ENCODE data around the gene TDRD10. TPM values are rescaled to one million over a fixed set of nuclear protein-coding genes. Genes with fewer than 3 reads are reported as not detected.
A peak's percentile ranks its signal among the peaks of the same experiment; 100 is the strongest.

Gene TDRD10
- total and polyA plus RNA-seq, 2 of the 8 experiments (the other 6 are each of a cell fraction or from before 2014, with no cell fraction given) = 0.15 to 0.27 TPM

DNA sequence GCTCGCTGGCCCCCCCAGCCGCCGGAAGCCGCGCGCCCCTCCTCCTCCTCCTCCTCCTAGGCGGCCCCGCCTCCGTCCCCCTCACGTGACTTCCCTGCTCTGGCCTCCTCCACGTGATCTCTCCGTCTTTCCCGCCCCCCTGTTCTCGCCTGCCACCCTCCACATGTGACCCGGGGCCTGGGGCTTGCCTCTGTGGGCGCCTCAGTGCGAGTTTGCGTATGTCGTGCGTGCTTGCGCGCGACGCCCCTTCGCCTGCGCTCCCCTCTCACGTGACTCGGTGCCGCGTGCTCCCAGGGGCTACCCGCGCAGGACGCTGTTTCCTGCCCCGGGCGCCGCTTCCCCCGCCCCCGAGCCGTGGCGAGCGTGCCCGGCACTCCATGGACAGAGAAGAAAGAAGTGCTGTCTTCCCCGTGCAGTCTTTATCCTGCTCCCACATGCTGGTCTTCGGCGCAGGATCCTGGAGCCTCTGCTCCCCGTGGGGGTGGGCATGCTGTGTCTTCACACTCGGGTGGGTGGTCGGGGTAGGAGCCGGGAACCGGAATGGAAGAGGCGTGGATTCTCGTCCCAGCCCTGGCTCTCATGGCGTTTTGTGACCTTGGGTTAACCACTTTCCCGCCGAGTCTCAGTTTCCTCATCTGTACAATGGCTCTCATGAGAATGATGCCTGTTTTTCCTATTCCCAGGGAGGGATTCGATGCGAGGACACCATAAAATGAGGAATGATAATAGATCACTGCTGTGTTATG, 56.9 kb downstream of the TDRD10 start:
- peak overlapping the region; percentile 87 for H4K8ac ChIP-seq (ENCODE audit: extremely low read depth, insufficient read depth, low read length)
- H3K4ac ChIP-seq (replicated peaks; ENCODE audit: insufficient read length, low read depth, low read length) = peak overlapping the region; percentile 54
- H2BK12ac ChIP-seq (ENCODE audit: low read depth, low read length) = peak overlapping the region; percentile 81
- H3K79me2 ChIP-seq (ENCODE audit: control insufficient read depth in 1 of 2, insufficient read depth in 2 of 2, low read length in 2 of 2) = peaks cover 7 to 31% of the 10 kb centered on the region in 2 experiments; a peak in 3 of 4 replicates
- H4K91ac ChIP-seq (replicated peaks; ENCODE audit: insufficient read length, low read length) = peak overlapping the region; percentile 95
- H3K27ac ChIP-seq (ENCODE audit: low read depth, low read length) = peak overlapping the region; percentile 25; the same call in 1 of the 2 replicates
- H4K5ac ChIP-seq (ENCODE audit: insufficient read length, low read depth, low read length) = peak overlapping the region; percentile 18
- peaks cover 10% of the 10 kb centered on the region for H3K23me2 ChIP-seq (ENCODE audit: low read depth, low read length)
- H2BK120ac ChIP-seq (replicated peaks; ENCODE audit: low read depth, low read length) = no peak overlapping the region
- H3K56ac ChIP-seq (replicated peaks; ENCODE audit: insufficient read length, low read depth, low read length) = peak overlapping the region; percentile 32
- DNase-seq (ENCODE audit: low read depth in 1 of 2, low spot score in 2 of 2) (peak; percentile 91 to 94), FAIRE-seq (no peak)
- peak overlapping the region; percentile 61 to 99 for H3K4me2 ChIP-seq (ENCODE audit: insufficient read depth in 1 of 2, low read depth in 2 of 2, low read length in 2 of 2)
- H3K9ac ChIP-seq (replicated peaks in 1 of 4; ENCODE audit: extremely low read depth in 1 of 4, low read depth in 3 of 4, low read length in 3 of 4) = peak overlapping the region in 3 of 4 experiments; percentile 1 to 36 (median 11); a peak in 2 of 7 replicates
- H4K20me1 ChIP-seq (replicated peaks in 1 of 2; ENCODE audit: control insufficient read depth in 1 of 2, insufficient read depth in 2 of 2, low read length in 2 of 2) = peaks cover 2 to 3% of the 10 kb centered on the region in 2 experiments
- H2AK5ac ChIP-seq (ENCODE audit: low read depth, low read length) = no peak overlapping the region
- H3K36me3 ChIP-seq (ENCODE audit: control insufficient read depth in 2 of 4, insufficient read depth in 4 of 4, low read length in 3 of 4) = peaks cover 8 to 20% (median 19%) of the 10 kb centered on the region in 4 experiments
- H3K79me1 ChIP-seq (ENCODE audit: low read depth, low read length) = peaks cover 6% of the 10 kb centered on the region
- H3K4me3 ChIP-seq (ENCODE audit: extremely low read depth in 1 of 4, insufficient read depth in 2 of 4, low read depth in 3 of 4, low read length in 4 of 4) = peak overlapping the region in 3 of 4 experiments; percentile 11 to 92 (median 54); a peak in 5 of 8 replicates
- no peak overlapping the region for H3K14ac ChIP-seq (ENCODE audit: insufficient read length)
- peak overlapping the region; percentile 71; the same call in 1 of the 2 replicates for H2BK5ac ChIP-seq (ENCODE audit: low read depth, low read length)
- 0 out of 2 replicates have a peak overlapping the region, but pooled peaks have one; percentile 35 for H2AFZ ChIP-seq (ENCODE audit: low read length)
- H3K27me3 ChIP-seq (replicated peaks in 1 of 4; ENCODE audit: control insufficient read depth in 3 of 4, extremely low read depth in 1 of 4, insufficient read depth in 3 of 4, low read length in 3 of 4) = no peaks in the 10 kb centered on the region
- H3K4me1 ChIP-seq (replicated peaks in 1 of 4; ENCODE audit: control insufficient read depth in 3 of 4, insufficient read depth in 4 of 4, low read length in 3 of 4) = peaks cover 5 to 14% (median 7%) of the 10 kb centered on the region in 4 experiments; a peak in 5 of 7 replicates
- ChIA-PET POLR2A (ENCODE audit: partially characterized antibody) (interaction anchor here (0.7 to 0.9 kb wide), 3 partner anchors 9 to 378 kb away, joined by 3 to 4 read pairs (median 3); partner anchors contain the start of genes CHRNB2 and PMVK), CTCF (ENCODE audit: partially characterized antibody) (interaction anchor here (0.7 to 2.0 kb wide), 24 partner anchors 10 to 460 kb away, joined by 3 to 15 read pairs (median 4); partner anchors contain the start of gene PBXIP1)
- 0 out of 2 replicates have a peak overlapping the region, but pooled peaks have one; percentile 20 for H2BK15ac ChIP-seq (ENCODE audit: low read length)
- WGBS, 2 experiments (ENCODE audit: extremely low coverage in 1 of 2, insufficient coverage in 1 of 2, insufficient read length in 1 of 2, insufficient replicate concordance in 2 of 2, low coverage in 1 of 2, low lambda C conversion rate in 2 of 2, missing lambda C conversion rate in 1 of 2) = 8% methylated on average over 46 of the region's 57 CpGs; no CpG with 5 or more reads in 1 of the 2 experiments
- no peak overlapping the region for H3K23ac ChIP-seq (ENCODE audit: insufficient read length)
- peak overlapping the region; percentile 73 for H3K18ac ChIP-seq (ENCODE audit: extremely low read depth, low read length)
- no peaks in the 10 kb centered on the region for H3K9me3 ChIP-seq (ENCODE audit: insufficient read depth in 2 of 2, low read depth in 1 of 2, low read length in 1 of 2)
- no peak overlapping the region; the same call in 1 of the 2 replicates for H2BK20ac ChIP-seq (ENCODE audit: low read length)
- TF ChIP-seq SIX5 (IDR thresholded peaks at IDR 0.05; ENCODE audit: low read depth, low read length) (no peak), CBX5 (IDR thresholded peaks at IDR 0.05; ENCODE audit: low read depth, low read length) (no peak), JUND (IDR thresholded peaks at IDR 0.05; ENCODE audit: low read length) (no peak), TCF12 (IDR thresholded peaks at IDR 0.05; ENCODE audit: low read depth, low read length) (no peak), EZH2 (IDR thresholded peaks at IDR 0.05; ENCODE audit: low read depth, low read length, severe bottlenecking) (no peak), POLR2AphosphoS5 (IDR thresholded peaks at IDR 0.05; ENCODE audit: low read depth, low read length) (no peak; the same call in 1 of the 2 replicates)
- TF ChIP-seq, protein P1, sequence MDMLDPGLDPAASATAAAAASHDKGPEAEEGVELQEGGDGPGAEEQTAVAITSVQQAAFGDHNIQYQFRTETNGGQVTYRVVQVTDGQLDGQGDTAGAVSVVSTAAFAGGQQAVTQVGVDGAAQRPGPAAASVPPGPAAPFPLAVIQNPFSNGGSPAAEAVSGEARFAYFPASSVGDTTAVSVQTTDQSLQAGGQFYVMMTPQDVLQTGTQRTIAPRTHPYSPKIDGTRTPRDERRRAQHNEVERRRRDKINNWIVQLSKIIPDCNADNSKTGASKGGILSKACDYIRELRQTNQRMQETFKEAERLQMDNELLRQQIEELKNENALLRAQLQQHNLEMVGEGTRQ (IDR thresholded peaks at IDR 0.05; ENCODE audit: low read length) = peak; percentile 100
- TF ChIP-seq, protein P2, sequence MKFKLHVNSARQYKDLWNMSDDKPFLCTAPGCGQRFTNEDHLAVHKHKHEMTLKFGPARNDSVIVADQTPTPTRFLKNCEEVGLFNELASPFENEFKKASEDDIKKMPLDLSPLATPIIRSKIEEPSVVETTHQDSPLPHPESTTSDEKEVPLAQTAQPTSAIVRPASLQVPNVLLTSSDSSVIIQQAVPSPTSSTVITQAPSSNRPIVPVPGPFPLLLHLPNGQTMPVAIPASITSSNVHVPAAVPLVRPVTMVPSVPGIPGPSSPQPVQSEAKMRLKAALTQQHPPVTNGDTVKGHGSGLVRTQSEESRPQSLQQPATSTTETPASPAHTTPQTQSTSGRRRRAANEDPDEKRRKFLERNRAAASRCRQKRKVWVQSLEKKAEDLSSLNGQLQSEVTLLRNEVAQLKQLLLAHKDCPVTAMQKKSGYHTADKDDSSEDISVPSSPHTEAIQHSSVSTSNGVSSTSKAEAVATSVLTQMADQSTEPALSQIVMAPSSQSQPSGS (IDR thresholded peaks at IDR 0.05; ENCODE audit: low read length) = peak; percentile 77; the same call in 1 of the 2 replicates

Measured in H1 (cell line).